Measurements from ENCODE around the gene HDHD2.

DNA sequence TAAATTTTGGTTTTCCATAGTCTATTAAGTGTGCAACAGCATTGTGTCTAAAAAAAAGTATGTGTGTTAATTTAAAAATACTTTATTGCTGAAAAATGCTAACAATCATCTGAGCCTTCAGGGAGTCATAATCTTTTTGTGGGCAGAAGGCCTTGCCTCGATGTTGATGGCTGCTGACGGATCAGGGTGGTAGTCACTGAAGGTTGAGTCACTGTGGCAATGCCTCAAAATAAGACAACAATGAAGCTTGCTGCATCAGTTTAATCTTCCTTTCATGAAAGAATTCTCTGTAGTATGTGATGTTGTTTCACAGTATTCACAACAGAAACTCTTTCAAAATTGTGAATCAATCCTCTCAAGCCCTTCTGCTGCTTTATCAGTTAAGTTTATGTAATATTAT lies 31.3 kb downstream of the HDHD2 start:
- TF ChIP-seq, protein P1, sequence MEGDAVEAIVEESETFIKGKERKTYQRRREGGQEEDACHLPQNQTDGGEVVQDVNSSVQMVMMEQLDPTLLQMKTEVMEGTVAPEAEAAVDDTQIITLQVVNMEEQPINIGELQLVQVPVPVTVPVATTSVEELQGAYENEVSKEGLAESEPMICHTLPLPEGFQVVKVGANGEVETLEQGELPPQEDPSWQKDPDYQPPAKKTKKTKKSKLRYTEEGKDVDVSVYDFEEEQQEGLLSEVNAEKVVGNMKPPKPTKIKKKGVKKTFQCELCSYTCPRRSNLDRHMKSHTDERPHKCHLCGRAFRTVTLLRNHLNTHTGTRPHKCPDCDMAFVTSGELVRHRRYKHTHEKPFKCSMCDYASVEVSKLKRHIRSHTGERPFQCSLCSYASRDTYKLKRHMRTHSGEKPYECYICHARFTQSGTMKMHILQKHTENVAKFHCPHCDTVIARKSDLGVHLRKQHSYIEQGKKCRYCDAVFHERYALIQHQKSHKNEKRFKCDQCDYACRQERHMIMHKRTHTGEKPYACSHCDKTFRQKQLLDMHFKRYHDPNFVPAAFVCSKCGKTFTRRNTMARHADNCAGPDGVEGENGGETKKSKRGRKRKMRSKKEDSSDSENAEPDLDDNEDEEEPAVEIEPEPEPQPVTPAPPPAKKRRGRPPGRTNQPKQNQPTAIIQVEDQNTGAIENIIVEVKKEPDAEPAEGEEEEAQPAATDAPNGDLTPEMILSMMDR (conservative IDR thresholded peaks at IDR 0.05 in 1 of 2, IDR thresholded peaks at IDR 0.05 in 1 of 2; ENCODE audit: low read depth in 1 of 2, low read length in 2 of 2), result no peak
- TF ChIP-seq EZH2 (IDR thresholded peaks at IDR 0.05; ENCODE audit: low read length, missing control alignments), result no peak
